ENCODE results near the gene TLR5. TPM values are rescaled to one million over a fixed set of nuclear protein-coding genes. Genes with fewer than 3 reads are reported as not detected.

TLR5 gene
- polyA plus RNA-seq, 2 donors = 3.5 to 4.7 TPM

DNA sequence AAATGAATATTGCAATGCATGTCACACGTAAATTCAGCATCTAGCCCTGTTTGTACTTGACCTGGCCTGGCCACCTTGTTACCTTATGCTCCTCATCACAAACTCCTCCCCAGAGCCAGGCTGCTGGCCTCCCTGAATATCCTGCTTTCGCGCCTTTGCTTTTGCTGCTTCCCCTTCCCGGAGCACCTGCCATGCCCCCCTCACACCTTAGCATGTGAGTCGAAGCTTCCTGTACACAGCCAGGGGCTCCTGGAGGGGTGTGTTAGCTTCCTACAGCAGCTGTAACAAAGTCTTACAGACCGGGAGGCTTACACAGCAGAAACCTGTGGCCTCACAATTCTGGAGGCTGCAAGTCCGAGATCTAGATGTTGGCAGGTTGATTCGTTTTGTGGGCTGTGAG lies 60.1 kb downstream of the TLR5 start:
- Histone ChIP-seq H3K9me3 (ENCODE audit: control insufficient read depth in 2 of 2, insufficient read depth in 1 of 2, low read depth in 1 of 2, low read length in 1 of 2) (no peaks in the 10 kb centered on the region), H3K27ac (ENCODE audit: low read depth in 2 of 2, low read length in 1 of 2) (no peak overlapping the region), H3K4me3 (ENCODE audit: low read depth in 1 of 2, low read length in 2 of 2) (no peak overlapping the region), H3K4me1 (ENCODE audit: control insufficient read depth in 2 of 2, insufficient read depth in 2 of 2, low read length in 1 of 2) (peaks cover 0 to 2% of the 10 kb centered on the region in 2 donors), H3K36me3 (ENCODE audit: control insufficient read depth in 2 of 2, insufficient read depth in 2 of 2, low read length in 1 of 2) (no peaks in the 10 kb centered on the region), H3K27me3 (ENCODE audit: control insufficient read depth in 1 of 2, insufficient read depth in 2 of 2, low read length in 2 of 2) (no peaks in the 10 kb centered on the region)
- WGBS, 2 donors = 84 to 88% methylated on average over 8 of the region's 8 CpGs

DNA sequence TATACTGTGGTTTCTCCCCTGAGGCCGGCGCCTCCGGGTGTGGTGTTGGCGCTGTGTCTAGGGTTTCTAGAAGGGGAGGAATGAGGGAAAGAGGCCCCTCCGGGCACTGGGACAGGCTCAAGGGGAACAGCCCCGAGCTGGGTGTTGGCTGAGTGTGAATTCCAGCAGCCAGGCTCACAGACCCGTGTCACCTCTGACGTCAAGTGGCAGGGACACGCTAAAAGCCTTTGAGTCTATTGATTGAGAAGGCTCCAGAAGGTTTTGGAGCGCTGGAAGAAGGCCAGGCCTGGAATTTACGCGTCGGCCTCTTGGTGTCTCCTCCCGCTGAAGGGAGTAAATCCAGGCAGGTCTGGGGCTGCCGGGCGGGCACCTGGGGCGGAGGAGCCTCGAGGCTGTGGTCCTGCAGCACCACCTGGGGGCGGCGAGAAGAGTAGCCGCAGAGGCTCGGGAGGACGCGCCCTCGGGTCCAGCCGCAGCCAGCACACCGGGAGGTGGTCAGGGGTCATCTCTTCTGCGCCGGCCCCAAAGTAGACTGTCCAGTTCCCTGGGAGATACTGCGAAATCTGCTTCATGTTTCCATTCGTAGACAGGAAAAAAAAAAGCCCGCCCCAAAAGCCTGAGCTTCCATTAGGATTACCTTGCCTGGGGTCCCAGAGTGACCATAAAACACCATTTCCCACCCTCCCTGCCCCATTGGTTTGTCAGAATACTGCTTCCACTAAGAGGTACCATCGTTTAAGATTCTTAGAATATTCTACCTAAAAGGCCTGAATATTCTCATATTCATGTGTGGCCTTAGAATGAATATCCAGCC lies 61.7 kb downstream of the TLR5 start:
- Histone ChIP-seq H3K4me1 (ENCODE audit: control insufficient read depth in 2 of 2, insufficient read depth in 2 of 2, low read length in 1 of 2) (peaks cover 0 to 2% of the 10 kb centered on the region in 2 donors), H3K36me3 (ENCODE audit: control insufficient read depth in 2 of 2, insufficient read depth in 2 of 2, low read length in 1 of 2) (no peaks in the 10 kb centered on the region), H3K27me3 (ENCODE audit: control insufficient read depth in 1 of 2, insufficient read depth in 2 of 2, low read length in 2 of 2) (no peaks in the 10 kb centered on the region), H3K9me3 (ENCODE audit: control insufficient read depth in 2 of 2, insufficient read depth in 1 of 2, low read depth in 1 of 2, low read length in 1 of 2) (no peaks in the 10 kb centered on the region), H3K4me3 (ENCODE audit: low read depth in 1 of 2, low read length in 2 of 2) (peak overlapping the region; percentile 1 to 35), H3K27ac (ENCODE audit: low read depth in 2 of 2, low read length in 1 of 2) (peak overlapping the region; percentile 50 to 62)
- WGBS, 2 donors = 5% methylated on average over 26 to 33 of the region's 33 CpGs

- 88 to 90% methylated on average over 7 of the region's 7 CpGs for WGBS, 2 donors
- Histone ChIP-seq H3K27ac (ENCODE audit: low read depth in 2 of 2, low read length in 1 of 2) (no peak overlapping the region), H3K9me3 (ENCODE audit: control insufficient read depth in 2 of 2, insufficient read depth in 1 of 2, low read depth in 1 of 2, low read length in 1 of 2) (no peaks in the 10 kb centered on the region), H3K4me1 (ENCODE audit: control insufficient read depth in 2 of 2, insufficient read depth in 2 of 2, low read length in 1 of 2) (peaks cover 0 to 2% of the 10 kb centered on the region in 2 donors), H3K36me3 (ENCODE audit: control insufficient read depth in 2 of 2, insufficient read depth in 2 of 2, low read length in 1 of 2) (no peaks in the 10 kb centered on the region), H3K4me3 (ENCODE audit: low read depth in 1 of 2, low read length in 2 of 2) (no peak overlapping the region), H3K27me3 (ENCODE audit: control insufficient read depth in 1 of 2, insufficient read depth in 2 of 2, low read length in 2 of 2) (no peaks in the 10 kb centered on the region)
These were observed 63.5 kb downstream of the TLR5 start for GRCh38 chr1:223079498-223079897.

DNA sequence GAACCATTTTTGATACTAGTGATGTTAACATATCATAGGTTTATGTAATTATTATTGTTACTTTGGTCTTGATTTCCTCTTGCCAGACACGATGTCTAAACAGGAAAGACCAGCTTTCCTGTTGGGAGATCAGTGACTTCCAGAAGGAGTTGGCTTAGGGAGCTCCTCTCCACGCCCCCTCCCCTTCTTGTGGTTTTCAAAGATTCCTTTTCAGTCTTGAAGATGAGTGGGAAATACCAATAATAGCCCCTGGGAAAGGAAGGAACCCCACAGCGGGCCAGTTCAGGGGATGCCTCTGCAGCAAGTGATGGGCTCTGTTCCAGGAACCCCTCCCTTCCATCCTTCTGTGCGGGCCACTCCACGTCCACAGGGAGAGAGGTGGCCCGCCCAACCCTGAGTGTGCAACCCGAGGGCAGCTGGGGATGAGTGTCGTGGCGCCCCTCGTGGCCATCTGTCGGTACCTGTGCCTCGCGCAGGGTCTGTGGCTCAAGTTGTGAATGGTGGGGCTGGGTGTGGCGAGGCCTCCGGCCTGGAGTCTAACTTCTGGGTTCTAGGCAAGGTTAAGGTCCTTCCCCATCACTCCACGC lies 65.7 kb downstream of the TLR5 start:
- no peaks in the 10 kb centered on the region for H3K36me3 ChIP-seq (ENCODE audit: control insufficient read depth in 2 of 2, insufficient read depth in 2 of 2, low read length in 1 of 2)
- no peaks in the 10 kb centered on the region for H3K9me3 ChIP-seq (ENCODE audit: control insufficient read depth in 2 of 2, insufficient read depth in 1 of 2, low read depth in 1 of 2, low read length in 1 of 2)
- no peaks in the 10 kb centered on the region for H3K4me1 ChIP-seq (ENCODE audit: control insufficient read depth in 2 of 2, insufficient read depth in 2 of 2, low read length in 1 of 2)
- 68 to 69% methylated on average over 16 of the region's 16 CpGs for WGBS, 2 donors
- H3K27ac ChIP-seq (ENCODE audit: low read depth in 2 of 2, low read length in 1 of 2) = no peak overlapping the region
- H3K27me3 ChIP-seq (ENCODE audit: control insufficient read depth in 1 of 2, insufficient read depth in 2 of 2, low read length in 2 of 2) = no peaks in the 10 kb centered on the region
- no peak overlapping the region for H3K4me3 ChIP-seq (ENCODE audit: low read depth in 1 of 2, low read length in 2 of 2)

GRCh38 chr1:223076362-223076761 lies 66.7 kb downstream of the TLR5 start:
- Histone ChIP-seq H3K27me3 (ENCODE audit: control insufficient read depth in 1 of 2, insufficient read depth in 2 of 2, low read length in 2 of 2) (no peaks in the 10 kb centered on the region), H3K9me3 (ENCODE audit: control insufficient read depth in 2 of 2, insufficient read depth in 1 of 2, low read depth in 1 of 2, low read length in 1 of 2) (no peaks in the 10 kb centered on the region), H3K4me1 (ENCODE audit: control insufficient read depth in 2 of 2, insufficient read depth in 2 of 2, low read length in 1 of 2) (no peaks in the 10 kb centered on the region), H3K4me3 (ENCODE audit: low read depth in 1 of 2, low read length in 2 of 2) (no peak overlapping the region), H3K27ac (ENCODE audit: low read depth in 2 of 2, low read length in 1 of 2) (no peak overlapping the region), H3K36me3 (ENCODE audit: control insufficient read depth in 2 of 2, insufficient read depth in 2 of 2, low read length in 1 of 2) (no peaks in the 10 kb centered on the region)
- WGBS, 2 donors = 65 to 66% methylated on average over 6 of the region's 6 CpGs

GRCh38 chr1:223075834-223076233 lies 67.2 kb downstream of the TLR5 start:
- H3K36me3 ChIP-seq (ENCODE audit: control insufficient read depth in 2 of 2, insufficient read depth in 2 of 2, low read length in 1 of 2) = no peaks in the 10 kb centered on the region
- H3K9me3 ChIP-seq (ENCODE audit: control insufficient read depth in 2 of 2, insufficient read depth in 1 of 2, low read depth in 1 of 2, low read length in 1 of 2) = no peaks in the 10 kb centered on the region
- H3K4me3 ChIP-seq (ENCODE audit: low read depth in 1 of 2, low read length in 2 of 2) = no peak overlapping the region
- 78 to 84% methylated on average over 3 of the region's 3 CpGs for WGBS, 2 donors
- H3K27ac ChIP-seq (ENCODE audit: low read depth in 2 of 2, low read length in 1 of 2) = no peak overlapping the region
- H3K4me1 ChIP-seq (ENCODE audit: control insufficient read depth in 2 of 2, insufficient read depth in 2 of 2, low read length in 1 of 2) = no peaks in the 10 kb centered on the region
- no peaks in the 10 kb centered on the region for H3K27me3 ChIP-seq (ENCODE audit: control insufficient read depth in 1 of 2, insufficient read depth in 2 of 2, low read length in 2 of 2)

- Histone ChIP-seq H3K4me1 (ENCODE audit: control insufficient read depth in 2 of 2, insufficient read depth in 2 of 2, low read length in 1 of 2) (no peaks in the 10 kb centered on the region), H3K9me3 (ENCODE audit: control insufficient read depth in 2 of 2, insufficient read depth in 1 of 2, low read depth in 1 of 2, low read length in 1 of 2) (no peaks in the 10 kb centered on the region), H3K4me3 (ENCODE audit: low read depth in 1 of 2, low read length in 2 of 2) (no peak overlapping the region), H3K27ac (ENCODE audit: low read depth in 2 of 2, low read length in 1 of 2) (no peak overlapping the region), H3K36me3 (ENCODE audit: control insufficient read depth in 2 of 2, insufficient read depth in 2 of 2, low read length in 1 of 2) (no peaks in the 10 kb centered on the region), H3K27me3 (ENCODE audit: control insufficient read depth in 1 of 2, insufficient read depth in 2 of 2, low read length in 2 of 2) (no peaks in the 10 kb centered on the region)
- 57 to 71% methylated on average over 10 of the region's 10 CpGs for WGBS, 2 donors
These were observed 68.4 kb downstream of the TLR5 start for GRCh38 chr1:223074445-223075300.

DNA sequence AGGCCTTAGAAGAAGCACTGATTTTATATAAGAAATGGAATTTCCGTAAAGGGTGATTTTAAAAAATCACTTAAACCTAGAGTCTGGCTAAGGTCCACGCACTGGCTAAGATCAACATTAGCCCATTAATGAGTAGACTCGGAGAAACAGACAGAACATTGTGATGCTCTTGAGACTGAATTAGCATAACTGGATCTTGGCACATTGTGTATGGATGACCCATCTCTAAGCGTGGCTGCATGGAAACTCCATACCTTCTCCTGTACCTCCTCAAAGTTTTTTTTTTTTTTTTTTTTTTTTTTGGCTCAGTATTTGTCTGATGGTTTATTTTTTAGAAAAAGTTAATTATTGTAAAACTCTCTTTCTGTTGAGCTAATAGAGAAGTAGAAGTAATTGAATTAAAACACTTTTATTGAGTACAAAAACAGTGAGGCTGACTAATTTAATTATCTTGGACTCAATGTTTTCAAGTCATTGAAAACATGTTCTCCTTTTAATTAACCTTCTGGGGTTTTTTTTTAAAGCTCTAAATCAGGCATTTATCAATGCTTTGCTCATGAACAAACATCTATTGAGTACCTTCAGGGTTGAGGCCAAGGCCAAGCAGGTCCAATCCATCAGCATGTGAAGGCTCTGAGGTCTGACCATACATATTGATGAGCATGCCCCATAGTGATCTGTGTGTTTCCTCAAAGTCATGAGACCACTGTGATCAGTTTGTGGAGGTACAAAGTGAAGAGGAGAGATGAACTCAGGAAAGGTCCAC lies 74.0 kb downstream of the TLR5 start:
- WGBS, 2 donors = 93 to 98% methylated on average over 4 of the region's 4 CpGs
- Histone ChIP-seq H3K27ac (ENCODE audit: low read depth in 2 of 2, low read length in 1 of 2) (no peak overlapping the region), H3K27me3 (ENCODE audit: control insufficient read depth in 1 of 2, insufficient read depth in 2 of 2, low read length in 2 of 2) (no peaks in the 10 kb centered on the region), H3K4me3 (ENCODE audit: low read depth in 1 of 2, low read length in 2 of 2) (no peak overlapping the region), H3K36me3 (ENCODE audit: control insufficient read depth in 2 of 2, insufficient read depth in 2 of 2, low read length in 1 of 2) (no peaks in the 10 kb centered on the region), H3K4me1 (ENCODE audit: control insufficient read depth in 2 of 2, insufficient read depth in 2 of 2, low read length in 1 of 2) (no peaks in the 10 kb centered on the region), H3K9me3 (ENCODE audit: control insufficient read depth in 2 of 2, insufficient read depth in 1 of 2, low read depth in 1 of 2, low read length in 1 of 2) (no peaks in the 10 kb centered on the region)

- H3K4me1 ChIP-seq (ENCODE audit: control insufficient read depth in 2 of 2, insufficient read depth in 2 of 2, low read length in 1 of 2) = no peaks in the 10 kb centered on the region
- H3K27me3 ChIP-seq (ENCODE audit: control insufficient read depth in 1 of 2, insufficient read depth in 2 of 2, low read length in 2 of 2) = no peaks in the 10 kb centered on the region
- H3K36me3 ChIP-seq (ENCODE audit: control insufficient read depth in 2 of 2, insufficient read depth in 2 of 2, low read length in 1 of 2) = no peaks in the 10 kb centered on the region
- H3K4me3 ChIP-seq (ENCODE audit: low read depth in 1 of 2, low read length in 2 of 2) = no peak overlapping the region
- H3K9me3 ChIP-seq (ENCODE audit: control insufficient read depth in 2 of 2, insufficient read depth in 1 of 2, low read depth in 1 of 2, low read length in 1 of 2) = no peaks in the 10 kb centered on the region
- H3K27ac ChIP-seq (ENCODE audit: low read depth in 2 of 2, low read length in 1 of 2) = no peak overlapping the region
- 94 to 95% methylated on average over 6 of the region's 6 CpGs for WGBS, 2 donors
These were observed 75.1 kb downstream of the TLR5 start for GRCh38 chr1:223067914-223068313.

Data from esophagus (tissue), 2 donors.